ENCODE results near the gene RACK1. TPM values are rescaled to one million over a fixed set of nuclear protein-coding genes. Genes with fewer than 3 reads are reported as not detected.
"Not testable (repeated sequence)": the region's sequence is repeated elsewhere in the genome, so short reads cannot be mapped to it uniquely, and the experiment has no call there.

Gene RACK1
- polyA plus RNA-seq, 1 donor (not counting 4 experiments of a cell fraction or from before 2014, with no cell fraction given): 3,291 TPM

- H3K9me3 ChIP-seq (ENCODE audit: control insufficient read depth, low read depth, low read length): no peaks in the 10 kb centered on the region
- TF ChIP-seq EZH2 (IDR thresholded peaks at IDR 0.05; ENCODE audit: low read length): no peak
- TF ChIP-seq CTCF (optimal IDR thresholded peaks at IDR 0.05 in 1 of 3, IDR thresholded peaks at IDR 0.05 in 1 of 3, conservative IDR thresholded peaks at IDR 0.05 in 1 of 3; ENCODE audit: extremely low read depth in 1 of 3, insufficient read depth in 2 of 3, low read length in 3 of 3): no peak
- no peaks in the 10 kb centered on the region for H3K9me1 ChIP-seq (ENCODE audit: control insufficient read depth, extremely low read depth, insufficient read depth, low read length)
- H3K79me2 ChIP-seq (ENCODE audit: control insufficient read depth, insufficient read depth, low read length): no peaks in the 10 kb centered on the region
- dilution Hi-C loops (cut with MboI; ENCODE audit: extremely low pct_ligation_motif_present, low sequenced_read_pairs): no loop called here
- H2AFZ ChIP-seq (ENCODE audit: control insufficient read depth, low read length): no peak overlapping the region
- no peaks in the 10 kb centered on the region for H3K36me3 ChIP-seq (ENCODE audit: control insufficient read depth in 2 of 2, extremely low read depth in 1 of 2, insufficient read depth in 2 of 2, low read length in 2 of 2)
- FAIRE-seq (no peak), DNase-seq (ENCODE audit: low read depth, low spot score) (no peak)
- H3K9ac ChIP-seq (ENCODE audit: control insufficient read depth, extremely low read depth, insufficient read depth, low read length): no peak overlapping the region
- H3K27me3 ChIP-seq (ENCODE audit: control insufficient read depth, extremely low read depth, insufficient read depth, low read length): no peaks in the 10 kb centered on the region
- H3K4me3 ChIP-seq (ENCODE audit: control insufficient read depth in 2 of 3, extremely low read depth in 1 of 3, insufficient read depth in 2 of 3, low read depth in 1 of 3, low read length in 3 of 3): no peak overlapping the region
- H4K20me1 ChIP-seq (ENCODE audit: control insufficient read depth, extremely low read depth, insufficient read depth, low read length): no peaks in the 10 kb centered on the region
- peaks cover 4% of the 10 kb centered on the region for H3K4me1 ChIP-seq (ENCODE audit: control insufficient read depth, extremely low read depth, insufficient read depth, low read length)
- no peak overlapping the region for H3K4me2 ChIP-seq (ENCODE audit: control insufficient read depth, extremely low read depth, insufficient read depth, low read depth, low read length)
- no peak overlapping the region for H3K27ac ChIP-seq (ENCODE audit: control insufficient read depth, insufficient read depth, low read length)
Observed at GRCh38 chr5:181211208-181211607, 32.5 kb downstream of the RACK1 start.

DNA sequence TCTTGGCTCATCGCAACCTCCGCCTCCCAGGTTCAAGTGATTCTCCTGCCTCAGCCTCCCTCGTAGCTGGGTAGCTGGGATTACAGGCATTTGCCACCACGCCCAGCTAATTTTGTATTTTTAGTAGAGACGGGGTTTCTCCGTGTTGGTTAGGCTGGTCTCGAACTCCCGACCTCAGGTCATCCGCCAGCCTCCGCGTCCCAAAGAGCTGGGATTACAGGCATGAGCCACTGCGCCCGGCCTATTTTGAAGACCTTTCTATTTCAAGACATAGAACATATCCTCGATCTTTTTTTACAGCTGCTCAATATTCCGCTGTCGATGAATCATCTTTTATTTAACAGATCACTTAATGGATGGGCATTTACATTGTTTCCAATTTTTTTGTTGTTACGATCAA, 33.0 kb downstream of the RACK1 start:
- dilution Hi-C loops (cut with MboI; ENCODE audit: extremely low pct_ligation_motif_present, low sequenced_read_pairs); H3K4me1 ChIP-seq (ENCODE audit: control insufficient read depth, extremely low read depth, insufficient read depth, low read length); H3K9me1 ChIP-seq (ENCODE audit: control insufficient read depth, extremely low read depth, insufficient read depth, low read length); H3K4me3 ChIP-seq (ENCODE audit: control insufficient read depth in 2 of 3, extremely low read depth in 1 of 3, insufficient read depth in 2 of 3, low read depth in 1 of 3, low read length in 3 of 3); H2AFZ ChIP-seq (ENCODE audit: control insufficient read depth, low read length); H3K9ac ChIP-seq (ENCODE audit: control insufficient read depth, extremely low read depth, insufficient read depth, low read length); H3K4me2 ChIP-seq (ENCODE audit: control insufficient read depth, extremely low read depth, insufficient read depth, low read depth, low read length); H3K27me3 ChIP-seq (ENCODE audit: control insufficient read depth, extremely low read depth, insufficient read depth, low read length); H3K79me2 ChIP-seq (ENCODE audit: control insufficient read depth, insufficient read depth, low read length); H3K9me3 ChIP-seq (ENCODE audit: control insufficient read depth, low read depth, low read length); H4K20me1 ChIP-seq (ENCODE audit: control insufficient read depth, extremely low read depth, insufficient read depth, low read length); H3K36me3 ChIP-seq (ENCODE audit: control insufficient read depth in 2 of 2, extremely low read depth in 1 of 2, insufficient read depth in 2 of 2, low read length in 2 of 2); FAIRE-seq; DNase-seq (ENCODE audit: low read depth, low spot score); H3K27ac ChIP-seq (ENCODE audit: control insufficient read depth, insufficient read depth, low read length): not testable (repeated sequence)

- H2AFZ ChIP-seq (ENCODE audit: control insufficient read depth, low read length); H3K9ac ChIP-seq (ENCODE audit: control insufficient read depth, extremely low read depth, insufficient read depth, low read length); dilution Hi-C loops (cut with MboI; ENCODE audit: extremely low pct_ligation_motif_present, low sequenced_read_pairs); H3K9me3 ChIP-seq (ENCODE audit: control insufficient read depth, low read depth, low read length); FAIRE-seq; H4K20me1 ChIP-seq (ENCODE audit: control insufficient read depth, extremely low read depth, insufficient read depth, low read length); H3K36me3 ChIP-seq (ENCODE audit: control insufficient read depth in 2 of 2, extremely low read depth in 1 of 2, insufficient read depth in 2 of 2, low read length in 2 of 2); H3K27me3 ChIP-seq (ENCODE audit: control insufficient read depth, extremely low read depth, insufficient read depth, low read length); H3K9me1 ChIP-seq (ENCODE audit: control insufficient read depth, extremely low read depth, insufficient read depth, low read length); H3K4me2 ChIP-seq (ENCODE audit: control insufficient read depth, extremely low read depth, insufficient read depth, low read depth, low read length); DNase-seq (ENCODE audit: low read depth, low spot score); H3K4me3 ChIP-seq (ENCODE audit: control insufficient read depth in 2 of 3, extremely low read depth in 1 of 3, insufficient read depth in 2 of 3, low read depth in 1 of 3, low read length in 3 of 3); H3K4me1 ChIP-seq (ENCODE audit: control insufficient read depth, extremely low read depth, insufficient read depth, low read length); H3K27ac ChIP-seq (ENCODE audit: control insufficient read depth, insufficient read depth, low read length); H3K79me2 ChIP-seq (ENCODE audit: control insufficient read depth, insufficient read depth, low read length): not testable (repeated sequence)
Observed at GRCh38 chr5:181210148-181210547, 33.6 kb downstream of the RACK1 start.

GRCh38 chr5:181209006-181209405, 34.7 kb downstream of the RACK1 start:
- dilution Hi-C loops (cut with MboI; ENCODE audit: extremely low pct_ligation_motif_present, low sequenced_read_pairs); H2AFZ ChIP-seq (ENCODE audit: control insufficient read depth, low read length); H4K20me1 ChIP-seq (ENCODE audit: control insufficient read depth, extremely low read depth, insufficient read depth, low read length); H3K9me1 ChIP-seq (ENCODE audit: control insufficient read depth, extremely low read depth, insufficient read depth, low read length); FAIRE-seq; H3K79me2 ChIP-seq (ENCODE audit: control insufficient read depth, insufficient read depth, low read length); H3K9ac ChIP-seq (ENCODE audit: control insufficient read depth, extremely low read depth, insufficient read depth, low read length); DNase-seq (ENCODE audit: low read depth, low spot score); H3K4me3 ChIP-seq (ENCODE audit: control insufficient read depth in 2 of 3, extremely low read depth in 1 of 3, insufficient read depth in 2 of 3, low read depth in 1 of 3, low read length in 3 of 3); H3K27ac ChIP-seq (ENCODE audit: control insufficient read depth, insufficient read depth, low read length); H3K27me3 ChIP-seq (ENCODE audit: control insufficient read depth, extremely low read depth, insufficient read depth, low read length); H3K4me2 ChIP-seq (ENCODE audit: control insufficient read depth, extremely low read depth, insufficient read depth, low read depth, low read length); H3K36me3 ChIP-seq (ENCODE audit: control insufficient read depth in 2 of 2, extremely low read depth in 1 of 2, insufficient read depth in 2 of 2, low read length in 2 of 2); H3K9me3 ChIP-seq (ENCODE audit: control insufficient read depth, low read depth, low read length); H3K4me1 ChIP-seq (ENCODE audit: control insufficient read depth, extremely low read depth, insufficient read depth, low read length): not testable (repeated sequence)
